NCI-H1092 (cell line): Measurements from ENCODE around the gene CD36.

Source experiments
- DNase-seq: peaks from one replicate; lab custom pipeline; 2025; lab: John Stamatoyannopoulos, UW

Gene CD36

GRCh38 chr7:80629023-80629422 lies 9.4 kb upstream of the CD36 start:
- no peak for DNase-seq

- DNase-seq, result peak; percentile 76
These were observed 7.6 kb upstream of the CD36 start for GRCh38 chr7:80630608-80631405.

GRCh38 chr7:80631421-80631820 lies 7.0 kb upstream of the CD36 start:
- no peak for DNase-seq

GRCh38 chr7:80632139-80632538 lies 6.3 kb upstream of the CD36 start:
- DNase-seq, result no peak

GRCh38 chr7:80632819-80633218 lies 5.6 kb upstream of the CD36 start:
- DNase-seq, result no peak

- DNase-seq, result no peak
These were observed 3.9 kb upstream of the CD36 start for GRCh38 chr7:80634505-80634904.

- DNase-seq, result no peak
These were observed 2.9 kb upstream of the CD36 start for GRCh38 chr7:80635533-80635932.

- DNase-seq, result no peak
These were observed 2.4 kb upstream of the CD36 start for GRCh38 chr7:80635998-80636397.

GRCh38 chr7:80636709-80637108 lies 1.7 kb upstream of the CD36 start:
- DNase-seq, result no peak

GRCh38 chr7:80637454-80637853 lies 988 bp upstream of the CD36 start:
- DNase-seq, result no peak

GRCh38 chr7:80639011-80639410 lies 569 bp downstream of the CD36 start:
- no peak for DNase-seq

GRCh38 chr7:80640846-80641245 lies 2.4 kb downstream of the CD36 start:
- DNase-seq, result no peak

GRCh38 chr7:80641548-80641947 lies 3.1 kb downstream of the CD36 start:
- DNase-seq, result peak; percentile 9

GRCh38 chr7:80642871-80643270 lies 4.4 kb downstream of the CD36 start:
- DNase-seq, result no peak

- DNase-seq, result no peak
These were observed 5.0 kb downstream of the CD36 start for GRCh38 chr7:80643336-80643915.

- no peak for DNase-seq
These were observed 5.6 kb downstream of the CD36 start for GRCh38 chr7:80644054-80644453.

- no peak for DNase-seq
These were observed 7.8 kb downstream of the CD36 start for GRCh38 chr7:80646083-80646865.

- no peak for DNase-seq
These were observed 9.0 kb downstream of the CD36 start for GRCh38 chr7:80647436-80647835.

GRCh38 chr7:80648031-80648600 lies 9.7 kb downstream of the CD36 start:
- no peak for DNase-seq

GRCh38 chr7:80649011-80649410 lies 10.6 kb downstream of the CD36 start:
- DNase-seq, result no peak

GRCh38 chr7:80650030-80650429 lies 11.6 kb downstream of the CD36 start:
- no peak for DNase-seq

- no peak for DNase-seq
These were observed 13.0 kb downstream of the CD36 start for GRCh38 chr7:80651471-80651870.

GRCh38 chr7:80653244-80653643 lies 14.8 kb downstream of the CD36 start:
- DNase-seq, result no peak
